Uterus (tissue), 4 donors: ENCODE results near the gene SMPD4. TPM values are rescaled to one million over a fixed set of nuclear protein-coding genes. Genes with fewer than 3 reads are reported as not detected.
"Not testable (repeated sequence)": the region's sequence is repeated elsewhere in the genome, so short reads cannot be mapped to it uniquely, and the experiment has no call there.

Source experiments
- DNase-seq, 2 donors: peaks; one replicate each; pipeline ENCODE4 v3.0.0-alpha.2; 2019 to 2020
- H3K27ac ChIP-seq, 2 donors: fragments of 200-600 bp; sonication (generic); 1 replicate in 1 of 2; 2 replicates in 1 of 2; pipeline ENCODE4 v1.5.1; 2016 to 2018
- H3K27me3 ChIP-seq, 2 donors: fragments of 200-600 bp; sonication (generic); one replicate each; pipeline ENCODE4 v1.5.1; 2018 to 2019; ENCODE audit warnings: control low read depth in 1 of 2
- H3K36me3 ChIP-seq, 2 donors: fragments of 200-600 bp; sonication (generic); one replicate each; pipeline ENCODE4 v1.5.1; 2019; ENCODE audit warnings: control low read depth in 1 of 2
- H3K4me1 ChIP-seq, 2 donors: fragments of 200-600 bp; sonication (generic); one replicate each; pipeline ENCODE4 v1.5.1; 2018 to 2019; ENCODE audit warnings: control low read depth in 1 of 2
- H3K4me3 ChIP-seq, 2 donors: fragments of 200-600 bp; sonication (generic); 1 replicate in 1 of 2; 2 replicates in 1 of 2; pipeline ENCODE4 v1.5.1; 2018 to 2019; ENCODE audit warnings: mild to moderate bottlenecking in 1 of 2
- H3K9me3 ChIP-seq, 2 donors: fragments of 200-600 bp; sonication (generic); one replicate each; pipeline ENCODE4 v1.5.1; 2019; ENCODE audit warnings: control low read depth in 1 of 2
- CTCF ChIP-seq, 4 experiments: fragments of 200-600 bp in 2 of 4; fragments of 450-650 bp in 2 of 4; sonication (generic) in 2 of 4; IDR thresholded peaks; one replicate each; pipeline ENCODE4 v1.5.1; 2016 to 2019; ENCODE audit warnings: antibody characterized with exemption in 4 of 4, mild to moderate bottlenecking in 2 of 4, moderate library complexity in 1 of 4
- POLR2A ChIP-seq, 2 donors: fragments of 450-650 bp; IDR thresholded peaks; one replicate each; pipeline ENCODE4 v1.6.1; 2016; ENCODE audit warnings: antibody characterized with exemption in 2 of 2, mild to moderate bottlenecking in 1 of 2, moderate library complexity in 1 of 2
- intact Hi-C: fragments of 100-400 bp; cut with DNase I; formaldehyde crosslinking; loops from one replicate; pipeline ENCODE4 v1.15.1; 2023; ENCODE audit warnings: low total_unique reads
- total RNA-seq, 4 donors: library from RNA; depleted of rRNA in 3 of 4; stranded (reverse); fragments of >200 nt in 3 of 4; gene quantifications; one replicate each; pipeline versions ENCODE4 v1.1.0 to v1.2.4, GENCODE V29; 2014 to 2023
- donor health status: DM: yes; HTN: yes; CAD: no.

Gene SMPD4
- total RNA-seq, 4 donors from 2014 or later, result 15.0 to 74.9 (median 35.4) TPM

- Histone ChIP-seq H3K9me3 (no peaks in the 10 kb centered on the region), H3K4me1 (no peaks in the 10 kb centered on the region), H3K27ac (no peak overlapping the region), H3K4me3 (no peak overlapping the region), H3K36me3 (no peaks in the 10 kb centered on the region), H3K27me3 (no peaks in the 10 kb centered on the region)
- no peak for TF ChIP-seq POLR2A (IDR thresholded peaks at IDR 0.05)
- no peak for TF ChIP-seq CTCF (IDR thresholded peaks at IDR 0.05)
- intact Hi-C loops, result no loop called here
- no peak for DNase-seq
These were observed 26.3 kb downstream of the SMPD4 start for GRCh38 chr2:130154773-130155765.

GRCh38 chr2:130154423-130154770 is 27.0 kb downstream of the SMPD4 start:
- H3K36me3 ChIP-seq, H3K27ac ChIP-seq, DNase-seq, H3K27me3 ChIP-seq, H3K4me1 ChIP-seq, intact Hi-C loops, H3K4me3 ChIP-seq, H3K9me3 ChIP-seq: not testable (repeated sequence)

GRCh38 chr2:130153721-130154422 is 27.5 kb downstream of the SMPD4 start:
- H3K27ac ChIP-seq, H3K36me3 ChIP-seq, intact Hi-C loops, H3K9me3 ChIP-seq, H3K4me3 ChIP-seq, H3K4me1 ChIP-seq, DNase-seq, H3K27me3 ChIP-seq: not testable (repeated sequence)

- Histone ChIP-seq H3K4me3 (no peak overlapping the region), H3K27ac (no peak overlapping the region), H3K9me3 (no peaks in the 10 kb centered on the region), H3K27me3 (no peaks in the 10 kb centered on the region), H3K36me3 (no peaks in the 10 kb centered on the region), H3K4me1 (no peaks in the 10 kb centered on the region)
- DNase-seq, result no peak
- intact Hi-C loops, result no loop called here
- TF ChIP-seq CTCF (IDR thresholded peaks at IDR 0.05), result no peak
- no peak for TF ChIP-seq POLR2A (IDR thresholded peaks at IDR 0.05)
These were observed 28.4 kb downstream of the SMPD4 start for GRCh38 chr2:130152816-130153595.

- intact Hi-C loops, H3K36me3 ChIP-seq, H3K4me1 ChIP-seq, H3K27ac ChIP-seq, DNase-seq, H3K4me3 ChIP-seq, H3K27me3 ChIP-seq, H3K9me3 ChIP-seq: not testable (repeated sequence)
These were observed 29.1 kb downstream of the SMPD4 start for GRCh38 chr2:130152136-130152815.

- H3K36me3 ChIP-seq, result not testable (repeated sequence)
These were observed 30.3 kb downstream of the SMPD4 start for GRCh38 chr2:130151145-130151512.

More at GRCh38 chr2:130151145-130151512, 30.3 kb downstream of the SMPD4 start:
- H3K4me1 ChIP-seq, H3K27ac ChIP-seq, intact Hi-C loops, DNase-seq, H3K9me3 ChIP-seq, H3K4me3 ChIP-seq, H3K27me3 ChIP-seq: not testable (repeated sequence)
